ENCODE measurements around the gene MTTP.

MTTP gene

GRCh38 chr4:99572527-99573240 is 1.9 kb upstream of the MTTP start:
- in situ Hi-C loops (cut with MboI; ENCODE audit: low sequenced_read_pairs, unreplicated experiment) = no loop called here
- no peak for TF ChIP-seq CTCF (IDR thresholded peaks at IDR 0.05; ENCODE audit: borderline replicate concordance, control extremely low read depth, extremely low read depth, insufficient read depth, missing control alignments)
- no peak for DNase-seq (ENCODE audit: low spot score)

GRCh38 chr4:99573735-99574368 is 772 bp upstream of the MTTP start:
- no peak for TF ChIP-seq CTCF (IDR thresholded peaks at IDR 0.05; ENCODE audit: borderline replicate concordance, control extremely low read depth, extremely low read depth, insufficient read depth, missing control alignments)
- in situ Hi-C loops (cut with MboI; ENCODE audit: low sequenced_read_pairs, unreplicated experiment) = no loop called here
- DNase-seq (ENCODE audit: low spot score) = no peak

GRCh38 chr4:99578714-99579113 is 4.1 kb downstream of the MTTP start:
- DNase-seq (ENCODE audit: low spot score) = no peak
- TF ChIP-seq CTCF (IDR thresholded peaks at IDR 0.05; ENCODE audit: borderline replicate concordance, control extremely low read depth, extremely low read depth, insufficient read depth, missing control alignments) = no peak
- in situ Hi-C loops (cut with MboI; ENCODE audit: low sequenced_read_pairs, unreplicated experiment) = no loop called here

GRCh38 chr4:99585516-99585915 is 10.9 kb downstream of the MTTP start:
- no peak for DNase-seq (ENCODE audit: low spot score)
- in situ Hi-C loops (cut with MboI; ENCODE audit: low sequenced_read_pairs, unreplicated experiment) = no loop called here
- TF ChIP-seq CTCF (IDR thresholded peaks at IDR 0.05; ENCODE audit: borderline replicate concordance, control extremely low read depth, extremely low read depth, insufficient read depth, missing control alignments) = no peak

GRCh38 chr4:99586322-99586721 is 11.7 kb downstream of the MTTP start:
- DNase-seq (ENCODE audit: low spot score) = no peak
- in situ Hi-C loops (cut with MboI; ENCODE audit: low sequenced_read_pairs, unreplicated experiment) = no loop called here
- TF ChIP-seq CTCF (IDR thresholded peaks at IDR 0.05; ENCODE audit: borderline replicate concordance, control extremely low read depth, extremely low read depth, insufficient read depth, missing control alignments) = no peak

GRCh38 chr4:99586797-99587196 is 12.2 kb downstream of the MTTP start:
- in situ Hi-C loops (cut with MboI; ENCODE audit: low sequenced_read_pairs, unreplicated experiment) = no loop called here
- no peak for TF ChIP-seq CTCF (IDR thresholded peaks at IDR 0.05; ENCODE audit: borderline replicate concordance, control extremely low read depth, extremely low read depth, insufficient read depth, missing control alignments)
- no peak for DNase-seq (ENCODE audit: low spot score)
